Measurements from ENCODE around the gene ELAVL2.

Gene ELAVL2

DNA sequence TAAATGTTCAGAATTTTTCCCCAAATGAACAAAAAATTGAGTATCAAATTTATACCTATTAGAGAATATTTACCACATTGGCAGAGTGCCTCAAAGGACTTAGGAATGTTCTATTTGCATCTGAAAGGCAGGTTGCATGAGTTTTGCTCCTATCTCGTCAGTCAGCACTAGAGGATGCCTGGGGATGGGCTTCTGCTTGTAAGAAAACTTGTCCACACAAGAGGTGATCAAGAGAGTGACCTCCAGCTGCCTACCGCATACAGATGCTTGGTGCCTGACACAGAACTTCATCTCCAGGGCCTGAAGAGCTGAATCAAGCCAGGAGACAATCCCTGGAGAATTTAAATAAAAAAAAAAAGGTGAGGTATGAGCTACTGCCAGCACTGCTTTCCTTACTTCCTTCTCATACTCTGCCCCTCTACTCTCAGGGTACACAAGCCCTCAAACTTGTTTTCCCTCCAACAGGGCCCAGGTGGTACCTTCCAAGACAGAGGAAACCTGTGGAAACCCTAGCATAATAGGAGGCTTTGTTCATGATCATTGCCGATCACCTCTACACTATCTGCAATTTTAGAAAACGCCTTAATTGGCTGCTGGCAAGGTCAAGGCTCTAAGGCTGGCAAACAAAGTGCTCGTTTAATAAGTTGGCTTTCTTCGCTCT lies 166.6 kb downstream of the ELAVL2 start:
- Mint-ChIP-seq H3K9me3 (peaks cover 11% of the 10 kb centered on the region), H3K4me1 (ENCODE audit: low read depth) (no peaks in the 10 kb centered on the region), H3K4me3 (no peak overlapping the region), H3K36me3 (ENCODE audit: low read depth) (no peaks in the 10 kb centered on the region), H3K27me3 (ENCODE audit: low read depth) (no peaks in the 10 kb centered on the region), H3K27ac (no peak overlapping the region)

DNA sequence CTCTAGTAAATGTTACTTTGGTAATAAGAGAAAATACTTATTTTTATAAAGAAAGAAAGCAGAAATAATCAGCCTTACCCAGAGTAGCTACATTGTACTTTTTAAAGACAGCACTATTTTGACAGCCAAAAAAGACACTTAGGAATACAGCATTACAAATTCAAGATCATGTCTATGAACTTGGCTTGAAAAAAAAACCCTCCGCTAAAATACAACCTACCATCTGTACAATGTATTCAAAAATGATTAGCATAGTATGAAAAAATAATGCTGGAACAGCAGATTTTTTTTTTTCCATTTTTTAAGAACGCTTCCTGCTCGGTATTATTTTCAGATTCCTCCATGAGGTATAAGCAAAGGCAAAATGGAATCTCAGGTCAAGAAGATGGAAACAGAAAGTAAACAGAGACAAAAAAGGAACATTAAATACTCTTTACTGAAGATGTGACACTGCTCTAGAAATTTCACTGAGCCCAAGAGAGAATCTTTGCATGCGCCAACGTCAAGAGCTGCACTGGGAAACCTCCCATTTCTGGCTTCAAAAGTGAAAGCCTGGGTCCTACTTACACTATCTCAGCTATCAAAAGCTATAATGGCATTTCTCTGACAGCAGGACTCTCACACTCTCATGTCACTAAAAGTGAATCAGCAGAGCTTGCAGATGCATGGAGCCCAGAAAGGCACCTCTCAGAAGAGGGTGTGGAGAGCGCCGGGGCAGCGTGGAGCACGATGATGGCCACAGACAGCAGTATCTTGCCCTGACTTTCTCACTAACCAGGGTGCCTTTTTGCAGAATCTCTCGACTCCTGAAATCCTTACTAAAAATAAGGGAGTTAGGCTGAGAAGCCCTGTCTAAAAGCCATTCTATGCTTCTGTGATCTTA lies 167.4 kb downstream of the ELAVL2 start:
- H3K4me3 Mint-ChIP-seq: no peak overlapping the region
- peaks cover 12% of the 10 kb centered on the region for H3K9me3 Mint-ChIP-seq
- no peak overlapping the region for H3K27ac Mint-ChIP-seq
- H3K4me1 Mint-ChIP-seq (ENCODE audit: low read depth): no peaks in the 10 kb centered on the region
- no peaks in the 10 kb centered on the region for H3K27me3 Mint-ChIP-seq (ENCODE audit: low read depth)
- no peaks in the 10 kb centered on the region for H3K36me3 Mint-ChIP-seq (ENCODE audit: low read depth)

GRCh38 chr9:23651051-23651450 lies 175.0 kb downstream of the ELAVL2 start:
- Mint-ChIP-seq H3K27ac (no peak overlapping the region), H3K9me3 (peaks cover 19% of the 10 kb centered on the region), H3K4me3 (no peak overlapping the region), H3K27me3 (ENCODE audit: low read depth) (no peaks in the 10 kb centered on the region), H3K36me3 (ENCODE audit: low read depth) (no peaks in the 10 kb centered on the region), H3K4me1 (ENCODE audit: low read depth) (no peaks in the 10 kb centered on the region)

GRCh38 chr9:23648651-23649050 lies 177.4 kb downstream of the ELAVL2 start:
- Mint-ChIP-seq H3K27ac (no peak overlapping the region), H3K27me3 (ENCODE audit: low read depth) (no peaks in the 10 kb centered on the region), H3K9me3 (peaks cover 12% of the 10 kb centered on the region), H3K4me3 (no peak overlapping the region), H3K4me1 (ENCODE audit: low read depth) (no peaks in the 10 kb centered on the region), H3K36me3 (ENCODE audit: low read depth) (no peaks in the 10 kb centered on the region)

DNA sequence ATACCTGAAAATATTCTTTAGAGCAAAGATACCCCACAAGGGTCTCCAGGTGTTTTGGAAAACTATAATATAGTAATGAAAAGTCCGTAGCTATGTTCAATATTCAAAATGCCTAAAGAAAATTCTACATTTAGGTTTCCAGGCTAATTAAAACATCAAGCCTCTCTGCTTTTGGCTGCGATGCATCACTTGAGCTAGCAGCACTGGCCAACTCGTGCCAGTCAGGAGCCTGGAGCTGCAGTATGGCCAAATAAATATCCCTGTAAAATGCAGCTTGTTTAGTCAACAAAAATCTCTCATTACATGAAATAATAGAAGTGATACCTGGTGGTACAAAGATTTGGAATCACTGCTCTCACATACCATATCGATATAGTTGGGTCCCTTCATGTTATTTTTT lies 181.1 kb downstream of the ELAVL2 start:
- Mint-ChIP-seq H3K4me1 (ENCODE audit: low read depth) (no peaks in the 10 kb centered on the region), H3K27ac (no peak overlapping the region), H3K4me3 (no peak overlapping the region), H3K27me3 (ENCODE audit: low read depth) (no peaks in the 10 kb centered on the region), H3K36me3 (ENCODE audit: low read depth) (no peaks in the 10 kb centered on the region), H3K9me3 (peaks cover 7% of the 10 kb centered on the region)

GRCh38 chr9:23644326-23644725 lies 181.7 kb downstream of the ELAVL2 start:
- Mint-ChIP-seq H3K27me3 (ENCODE audit: low read depth) (no peaks in the 10 kb centered on the region), H3K4me3 (no peak overlapping the region), H3K9me3 (peaks cover 10% of the 10 kb centered on the region), H3K36me3 (ENCODE audit: low read depth) (no peaks in the 10 kb centered on the region), H3K4me1 (ENCODE audit: low read depth) (no peaks in the 10 kb centered on the region), H3K27ac (no peak overlapping the region)

- no peaks in the 10 kb centered on the region for H3K27me3 Mint-ChIP-seq (ENCODE audit: low read depth)
- no peak overlapping the region for H3K27ac Mint-ChIP-seq
- H3K9me3 Mint-ChIP-seq: peaks cover 11% of the 10 kb centered on the region
- H3K4me1 Mint-ChIP-seq (ENCODE audit: low read depth): no peaks in the 10 kb centered on the region
- no peak overlapping the region for H3K4me3 Mint-ChIP-seq
- no peaks in the 10 kb centered on the region for H3K36me3 Mint-ChIP-seq (ENCODE audit: low read depth)
Measured at GRCh38 chr9:23643656-23644258, 182.3 kb downstream of the ELAVL2 start.

All from T-helper 1 cell treated with Interleukin-12 subunit alpha and Interleukin-12 subunit beta and Interleukin-4 antibody, amounts not matched to agents 30 μg/mL and 1 μg/mL, for 36 hours (primary cell).